T-helper 9 cell (primary cell): Measurements from ENCODE around the gene CACNA1A.
"Not testable (repeated sequence)": the region's sequence is repeated elsewhere in the genome, so short reads cannot be mapped to it uniquely, and the experiment has no call there.

Source experiments
- DNase-seq: peaks from one replicate; pipeline ENCODE4 v3.0.0-alpha.2; 2020

Gene CACNA1A

DNA sequence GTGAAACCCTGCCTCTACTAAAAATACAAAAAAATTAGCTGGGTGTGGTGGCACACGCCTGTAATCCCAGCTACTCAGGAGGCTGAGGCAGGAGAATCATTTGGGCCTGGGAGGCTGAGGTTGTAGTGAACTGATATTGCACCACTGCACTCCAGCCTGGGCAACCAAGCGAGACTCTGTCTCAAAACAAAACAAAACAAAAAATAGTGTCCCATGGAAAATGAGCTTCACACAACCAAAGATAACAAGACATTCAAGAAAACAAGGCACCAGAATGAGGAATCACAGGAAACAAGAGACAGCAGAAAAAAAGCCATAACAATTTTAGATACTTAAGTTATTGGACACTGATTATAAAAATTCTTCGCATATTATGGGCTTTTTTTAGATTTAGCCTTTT is 80.4 kb downstream of the CACNA1A start:
- DNase-seq = not testable (repeated sequence)

DNA sequence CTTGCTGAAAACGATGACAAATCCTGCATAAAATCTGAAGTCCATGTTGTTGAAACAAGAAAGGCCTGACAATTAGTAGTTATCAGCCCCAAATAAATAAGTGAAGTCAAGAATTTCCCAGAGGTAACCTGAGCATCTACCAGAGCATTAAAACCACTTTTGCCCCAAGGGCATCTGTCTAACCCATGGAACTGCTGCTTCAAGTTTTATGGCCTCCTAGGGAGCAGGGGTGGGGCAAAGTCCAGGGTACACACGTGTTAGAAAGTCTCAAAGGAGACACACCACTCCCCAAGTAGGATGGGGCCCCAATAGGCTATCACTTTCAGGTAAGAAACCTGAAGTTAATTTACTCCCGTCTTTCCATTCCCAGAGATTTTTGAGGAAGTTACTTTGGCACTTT is 81.1 kb downstream of the CACNA1A start:
- no peak for DNase-seq

DNA sequence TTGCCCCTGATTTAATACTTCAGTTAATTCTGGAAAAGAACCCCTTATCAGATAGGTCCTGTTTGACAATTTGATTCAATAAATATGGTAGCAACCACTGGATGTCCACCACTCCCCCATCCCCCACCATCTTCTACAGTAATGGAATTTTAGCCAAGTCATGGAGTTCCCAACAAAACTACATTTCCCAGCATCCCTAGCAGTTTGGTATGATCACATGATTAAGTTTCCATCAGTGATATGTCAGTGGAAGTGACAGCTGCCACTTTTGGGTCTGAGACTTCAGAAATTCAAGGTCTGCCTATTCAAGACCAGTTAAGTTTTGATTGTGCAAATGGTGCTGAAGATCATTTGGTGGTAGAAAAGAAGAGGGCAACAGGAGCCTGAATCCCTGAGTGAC is 85.5 kb downstream of the CACNA1A start:
- no peak for DNase-seq

- no peak for DNase-seq
These were observed 89.2 kb downstream of the CACNA1A start for GRCh38 chr19:13417054-13417453.

DNA sequence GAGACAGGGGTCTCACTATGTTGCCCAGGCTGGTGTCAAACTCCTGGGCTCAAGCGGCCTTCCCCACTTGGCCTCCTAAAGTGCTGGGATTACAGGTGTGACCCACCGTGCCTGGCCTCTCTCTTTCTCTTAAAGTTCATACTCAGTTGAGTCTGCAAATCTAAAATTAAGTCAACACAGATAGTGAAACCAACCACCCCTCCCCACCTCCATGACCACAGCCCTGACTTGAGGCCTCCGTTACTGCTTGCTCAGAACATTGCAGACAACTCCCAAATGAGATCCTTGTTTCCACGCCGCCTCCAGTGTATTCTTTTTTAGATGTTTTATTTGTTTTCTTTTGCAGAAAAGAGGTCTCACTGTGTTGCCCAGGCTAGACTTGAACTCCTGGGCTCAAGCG is 94.4 kb downstream of the CACNA1A start:
- no peak for DNase-seq

- no peak for DNase-seq
These were observed 95.3 kb downstream of the CACNA1A start for GRCh38 chr19:13410946-13411345.

GRCh38 chr19:13408889-13409518 is 97.3 kb downstream of the CACNA1A start:
- no peak for DNase-seq

- DNase-seq = no peak
These were observed 102.0 kb downstream of the CACNA1A start for GRCh38 chr19:13404236-13404635.

DNA sequence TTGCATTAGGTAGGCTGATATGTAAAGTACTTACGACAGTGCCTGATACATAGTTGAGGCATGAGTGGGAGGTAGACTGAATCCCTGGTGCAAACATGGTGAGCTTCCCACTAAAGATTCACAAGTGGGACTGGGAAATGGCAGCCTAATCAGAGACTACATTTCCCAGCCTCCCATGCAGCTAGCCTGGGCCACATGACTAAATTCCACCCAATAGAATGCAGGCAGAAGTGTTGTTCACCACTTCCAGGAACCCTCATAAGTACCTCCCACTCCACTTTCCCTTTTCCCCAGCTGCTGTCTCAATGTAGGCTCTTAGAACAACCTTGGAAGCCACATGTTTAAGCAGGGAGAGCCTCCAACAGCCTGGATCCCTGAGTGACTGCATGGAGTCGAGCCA is 104.9 kb downstream of the CACNA1A start:
- DNase-seq = no peak

DNA sequence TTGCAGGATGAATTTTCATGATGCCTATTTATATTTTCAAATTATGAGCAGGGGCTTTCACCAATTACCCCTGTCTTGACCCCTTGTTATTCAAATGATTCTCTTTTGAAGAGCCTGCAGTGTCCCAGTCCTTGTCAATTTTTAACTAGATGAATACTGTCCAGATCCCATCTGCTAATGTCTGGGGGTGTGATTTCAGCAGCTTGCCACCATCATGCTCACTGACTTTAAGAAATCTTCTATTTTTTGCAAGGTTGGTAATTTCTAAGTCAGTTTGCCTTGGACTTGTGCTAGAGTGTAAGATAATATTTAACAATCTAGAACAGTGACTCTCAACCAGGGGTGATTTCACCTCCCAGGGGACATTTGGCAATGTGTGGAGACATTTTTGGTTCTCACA is 106.0 kb downstream of the CACNA1A start:
- DNase-seq = no peak

- no peak for DNase-seq
These were observed 106.5 kb downstream of the CACNA1A start for GRCh38 chr19:13399746-13400145.

DNA sequence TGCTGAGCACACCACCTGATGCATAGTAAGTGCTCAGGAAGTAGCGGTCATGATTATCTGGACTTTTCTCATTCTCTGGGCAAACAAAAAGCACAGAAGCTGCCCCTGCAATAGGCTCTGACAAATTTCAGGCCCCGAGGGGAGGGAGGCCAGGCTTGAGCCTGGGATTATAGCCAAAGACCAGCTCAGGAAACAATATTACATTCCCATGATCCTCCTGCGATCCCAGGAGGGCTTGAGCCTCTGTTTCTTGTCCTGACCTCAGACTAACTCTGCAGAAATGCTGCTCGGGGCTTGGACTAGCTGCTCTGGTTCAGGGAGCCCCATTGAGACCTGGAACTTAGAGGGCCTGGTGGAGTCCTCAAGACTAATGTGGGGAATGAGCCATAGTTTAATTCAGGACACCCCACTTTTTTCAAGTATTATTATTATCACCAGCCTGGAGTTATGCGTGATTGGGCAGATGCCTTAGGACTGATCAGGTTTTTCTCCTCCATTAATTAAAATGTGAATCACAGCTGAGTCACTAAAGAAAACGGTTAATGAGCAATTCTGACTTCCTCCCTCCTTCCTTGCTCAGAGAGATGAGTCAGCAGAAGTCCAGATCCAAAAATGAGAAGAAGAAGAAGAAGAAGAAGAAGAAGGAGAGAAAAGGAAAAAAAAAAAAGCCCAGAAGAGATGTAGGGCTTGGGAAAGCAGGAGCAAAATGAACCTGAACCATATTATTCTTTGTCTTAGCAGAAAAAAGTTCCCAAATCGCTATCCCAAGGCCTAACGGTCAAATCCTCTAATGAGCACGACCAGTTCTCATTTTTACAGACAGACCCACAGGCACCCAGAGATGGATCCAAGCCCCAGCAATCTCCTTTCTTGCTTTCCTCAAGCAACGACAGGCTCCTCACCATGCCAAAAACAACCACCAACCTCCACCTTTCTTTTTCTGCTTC is 107.2 kb downstream of the CACNA1A start:
- DNase-seq = no peak

DNA sequence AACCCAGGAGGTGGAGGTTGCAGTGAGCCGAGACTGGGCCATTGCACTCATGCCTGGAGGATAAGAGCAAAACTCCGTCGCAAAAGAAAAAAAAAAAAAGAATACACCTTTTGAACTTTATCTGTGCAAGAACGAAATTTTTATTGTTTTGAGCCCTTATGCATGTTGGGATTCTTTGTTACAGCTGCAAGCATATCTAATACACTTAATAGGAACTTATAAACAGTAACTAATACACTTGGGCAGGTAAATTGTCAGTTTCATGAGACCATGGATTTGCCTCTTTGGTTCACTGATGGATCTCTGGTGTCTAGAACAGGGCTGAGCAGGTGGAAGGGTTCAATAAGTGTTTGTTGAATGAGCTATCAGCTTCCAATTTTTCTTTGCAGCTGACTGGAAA is 108.1 kb downstream of the CACNA1A start:
- no peak for DNase-seq

- DNase-seq = no peak
These were observed 109.8 kb downstream of the CACNA1A start for GRCh38 chr19:13396250-13397080.

GRCh38 chr19:13382633-13382938 is 123.7 kb downstream of the CACNA1A start:
- no peak for DNase-seq

- DNase-seq = no peak
These were observed 124.2 kb downstream of the CACNA1A start for GRCh38 chr19:13381827-13382632.

GRCh38 chr19:13376537-13376936 is 129.7 kb downstream of the CACNA1A start:
- DNase-seq = no peak

- no peak for DNase-seq
These were observed 132.7 kb downstream of the CACNA1A start for GRCh38 chr19:13373599-13373998.

DNA sequence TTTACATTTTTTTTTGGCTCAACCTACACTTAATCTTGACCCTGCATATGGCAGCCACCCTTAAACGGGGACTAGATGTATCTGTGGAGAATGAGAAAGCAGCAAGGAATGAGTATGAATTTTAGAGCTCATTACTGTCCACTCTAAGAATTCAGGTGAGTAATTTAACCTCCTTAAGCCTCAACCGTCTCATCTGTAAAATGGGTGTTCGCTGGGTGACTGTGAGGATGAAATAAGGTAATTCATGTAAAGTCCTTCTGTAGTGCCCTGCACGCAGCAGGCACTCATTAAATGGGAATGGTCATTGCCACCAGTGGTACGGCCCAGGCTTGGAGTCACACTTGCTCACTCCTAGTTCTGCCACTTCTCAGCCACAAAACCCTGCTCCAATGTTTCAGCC is 135.3 kb downstream of the CACNA1A start:
- no peak for DNase-seq

DNA sequence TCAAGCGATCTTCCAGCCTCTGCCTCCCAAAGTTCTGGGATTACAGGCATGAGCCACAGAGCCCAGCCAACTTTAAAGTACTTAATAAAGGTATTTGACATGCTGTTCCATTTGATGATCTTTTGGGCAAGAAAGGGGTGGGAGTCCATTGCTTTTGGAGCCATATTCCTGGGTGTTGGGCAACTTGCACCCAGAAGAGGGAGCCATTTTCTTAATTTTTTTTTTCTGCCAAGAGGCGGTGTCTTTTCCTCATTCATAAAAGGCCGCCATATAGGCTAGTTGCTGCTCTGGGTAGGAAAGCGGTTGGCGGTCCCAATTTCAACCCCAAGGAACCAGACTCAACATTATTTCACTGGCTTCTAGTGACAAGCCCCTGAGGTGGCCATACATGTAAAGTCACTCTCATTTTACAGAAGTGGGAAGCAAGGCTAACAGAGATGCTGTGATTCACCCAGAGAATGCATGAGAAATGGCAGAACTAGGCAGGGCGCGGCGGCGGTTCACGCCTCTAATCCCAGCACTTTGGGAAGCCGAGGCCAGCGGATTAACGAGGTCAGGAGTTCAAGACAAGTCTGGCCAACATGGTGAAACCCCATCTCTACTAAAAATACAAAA is 139.6 kb downstream of the CACNA1A start:
- DNase-seq = no peak

GRCh38 chr19:13363954-13364353 is 142.3 kb downstream of the CACNA1A start:
- DNase-seq = no peak

GRCh38 chr19:13363245-13363644 is 143.0 kb downstream of the CACNA1A start:
- no peak for DNase-seq
